Medulla oblongata (tissue), 1 donor: Measurements from ENCODE around the gene NMT2.
A peak's percentile ranks its signal among the peaks of the same experiment; 100 is the strongest.

Source experiments
- DNase-seq: peaks from one replicate; pipeline ENCODE4 v3.0.0-alpha.2; 2015; ENCODE audit errors: extremely low spot score

NMT2 gene

DNA sequence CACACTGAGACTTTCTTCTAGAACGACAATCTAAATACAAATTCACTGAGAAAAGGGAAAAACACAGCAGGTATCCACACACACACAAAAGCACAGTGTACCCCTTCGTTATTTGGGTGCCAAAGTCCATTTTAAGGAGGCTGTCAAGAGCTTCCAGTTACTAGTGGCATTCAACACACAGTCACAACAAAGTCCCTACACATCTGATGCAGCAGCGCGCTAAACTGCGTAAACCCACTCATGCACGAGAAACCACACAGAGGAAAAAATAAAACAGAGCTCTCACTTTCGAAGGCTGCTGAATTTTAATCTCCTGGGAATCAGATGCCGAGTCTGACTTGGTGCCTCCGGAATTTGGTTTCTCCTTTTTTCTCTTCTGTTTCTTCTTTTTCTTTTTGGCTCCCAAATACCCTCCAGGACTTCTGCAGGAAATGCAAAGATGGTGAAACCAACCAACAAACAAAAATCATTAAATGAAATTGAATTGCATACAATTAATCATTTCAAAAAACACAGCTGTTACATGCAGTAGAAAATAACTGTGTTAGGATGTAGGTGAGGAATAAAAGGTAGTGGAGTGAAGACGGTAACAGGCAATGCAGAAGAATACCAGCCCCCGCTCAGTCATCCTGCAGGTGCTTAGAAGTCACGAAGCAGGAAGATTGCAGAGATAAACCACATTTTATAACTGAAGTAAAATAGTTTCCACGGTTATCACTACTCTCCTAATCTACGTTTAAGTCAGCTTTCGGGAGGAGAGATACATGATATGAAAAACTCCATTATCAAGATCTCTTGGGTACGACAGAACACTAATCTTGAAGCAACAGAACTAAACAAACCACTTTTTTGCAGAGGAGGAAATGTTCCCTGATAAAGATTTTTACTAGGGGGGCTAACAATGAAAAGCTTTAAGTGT is 27.1 kb downstream of the NMT2 start:
- DNase-seq, result peak; percentile 46

DNA sequence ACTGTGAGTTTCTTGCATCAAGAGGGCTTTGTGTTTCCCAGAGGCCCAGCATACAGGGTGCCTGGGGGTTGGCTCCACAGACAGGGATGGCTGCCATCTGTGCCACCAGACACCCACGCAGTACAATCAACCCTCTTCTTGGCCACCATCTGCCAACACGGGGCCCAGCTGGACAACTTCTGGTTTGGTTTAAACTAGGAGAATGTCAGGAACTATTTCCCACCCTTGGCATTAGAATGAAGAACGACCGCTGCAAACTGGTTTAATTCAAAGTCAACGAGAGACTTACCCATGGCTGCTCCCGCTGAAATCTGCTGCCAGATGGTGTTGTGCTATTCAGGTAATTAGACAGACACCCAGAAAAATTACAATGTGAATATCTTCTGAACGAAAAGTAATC is 27.8 kb downstream of the NMT2 start:
- peak; percentile 24 for DNase-seq

DNA sequence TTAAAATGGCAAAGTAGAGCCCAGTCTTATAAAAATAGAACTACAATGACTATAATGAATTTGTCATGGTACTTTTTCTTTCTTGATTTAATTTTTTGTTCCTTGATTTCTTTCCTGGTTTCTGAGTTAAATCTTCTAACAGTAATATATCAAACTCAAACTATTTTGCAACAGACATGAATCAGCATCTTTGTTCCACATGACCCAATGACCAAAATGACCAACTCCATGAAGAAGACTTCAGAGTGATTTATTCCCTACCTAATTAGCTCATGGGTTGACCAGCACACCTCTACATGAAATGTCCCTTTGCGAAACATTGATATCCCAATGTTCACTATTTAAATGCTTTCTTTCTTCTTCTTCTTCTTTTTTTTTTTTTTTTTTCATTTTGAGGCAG is 30.9 kb downstream of the NMT2 start:
- no peak for DNase-seq

- DNase-seq, result no peak
These were observed 31.5 kb downstream of the NMT2 start for GRCh38 chr10:15137036-15137359.

GRCh38 chr10:15136129-15137035 is 32.1 kb downstream of the NMT2 start:
- no peak for DNase-seq

DNA sequence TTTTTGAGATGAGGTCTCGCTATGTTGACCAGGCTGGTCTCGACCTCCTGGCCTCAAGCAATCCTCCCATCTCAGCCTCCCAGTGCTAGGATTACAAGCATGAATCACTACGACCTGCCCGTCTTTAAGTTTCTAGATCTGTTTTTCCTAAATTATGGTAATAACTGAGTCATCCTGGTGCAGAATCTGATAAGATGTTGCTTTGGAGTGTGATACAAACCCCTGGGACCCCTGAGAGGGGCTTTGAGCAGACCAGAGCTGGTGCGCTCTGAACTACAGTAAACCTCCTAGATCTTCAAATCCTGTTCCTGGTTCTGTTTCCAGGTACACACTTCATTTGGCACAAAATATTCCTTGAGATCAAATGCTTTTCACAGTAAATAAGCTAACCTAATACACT is 37.2 kb downstream of the NMT2 start:
- DNase-seq, result no peak

- no peak for DNase-seq
These were observed 43.6 kb downstream of the NMT2 start for GRCh38 chr10:15124908-15125307.

DNA sequence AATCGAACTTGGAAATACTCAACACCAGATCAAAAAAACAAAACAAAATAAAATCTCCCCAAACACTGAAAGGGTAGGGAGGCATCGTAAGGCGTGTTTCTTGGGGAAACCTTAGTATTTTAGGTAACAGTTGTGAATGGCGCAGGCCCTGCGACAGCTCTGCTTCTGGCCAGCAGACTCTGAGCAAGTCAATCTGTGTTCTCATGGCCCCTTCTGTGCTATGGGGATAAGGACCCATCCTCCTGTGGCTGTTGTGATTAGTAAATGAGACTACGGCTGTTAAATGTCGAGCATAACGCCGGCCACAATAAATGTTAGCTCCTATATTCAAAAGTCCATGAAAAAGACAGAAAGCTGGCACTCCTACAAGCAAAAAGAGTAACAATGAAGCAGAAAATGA is 44.3 kb downstream of the NMT2 start:
- DNase-seq, result no peak

GRCh38 chr10:15123749-15124184 is 44.7 kb downstream of the NMT2 start:
- DNase-seq, result no peak

- no peak for DNase-seq
These were observed 45.9 kb downstream of the NMT2 start for GRCh38 chr10:15122477-15123030.

DNA sequence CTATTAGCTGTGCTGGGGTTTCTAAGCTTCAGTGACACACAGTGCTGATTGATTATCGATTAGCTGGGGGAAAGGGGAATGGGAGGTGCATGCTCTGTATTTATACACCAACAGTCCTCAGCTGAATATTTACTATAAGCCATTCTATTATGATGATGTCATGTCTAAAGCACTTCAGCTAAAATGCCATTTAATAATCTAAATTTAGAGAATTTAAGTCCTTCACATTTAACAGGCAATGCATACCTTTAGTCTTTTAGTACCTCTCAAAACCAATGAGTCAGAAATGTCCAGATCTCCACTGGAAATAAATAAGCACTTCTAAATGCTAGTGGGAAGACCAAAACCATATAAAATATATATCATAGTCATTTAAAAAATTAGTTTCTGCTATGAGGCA is 46.8 kb downstream of the NMT2 start:
- DNase-seq, result no peak

DNA sequence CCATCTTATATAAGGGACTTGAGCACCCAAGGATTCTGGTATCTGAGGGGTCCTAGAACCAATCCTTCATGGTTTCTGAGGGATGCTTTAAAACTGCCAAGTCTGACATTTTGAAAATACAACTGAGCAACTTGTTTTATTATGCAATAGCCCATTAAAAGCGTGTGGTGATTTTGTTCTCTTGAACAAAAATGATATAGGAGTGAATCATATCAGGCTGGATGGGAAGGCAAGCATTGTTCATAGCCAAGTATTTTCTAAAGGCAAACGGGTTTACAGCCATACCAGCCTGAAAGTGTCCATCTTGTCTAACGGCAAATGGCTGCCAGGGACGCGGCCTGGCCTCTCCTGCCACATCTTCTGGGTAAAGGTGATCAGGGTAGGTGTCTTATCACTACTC is 48.0 kb downstream of the NMT2 start:
- DNase-seq, result no peak

DNA sequence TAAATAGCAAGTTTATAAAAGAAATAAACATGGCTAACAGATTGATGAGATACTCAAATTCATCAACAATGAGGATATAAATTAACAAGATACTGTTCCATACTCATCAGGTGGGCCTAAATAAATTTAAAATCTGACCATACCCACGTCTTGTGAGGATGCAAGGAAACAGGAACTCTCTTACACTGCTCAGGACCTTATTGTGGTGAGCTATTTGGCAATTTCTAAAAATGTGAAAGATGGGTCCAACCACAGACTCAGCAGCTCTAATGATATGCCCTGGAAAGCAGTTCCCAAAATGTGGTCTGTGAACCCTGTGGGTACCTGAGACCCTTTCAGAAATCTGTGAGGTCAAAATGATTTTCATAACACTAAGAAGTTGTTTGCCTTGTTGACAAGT is 49.9 kb downstream of the NMT2 start:
- DNase-seq, result no peak

GRCh38 chr10:15116225-15116624 is 52.3 kb downstream of the NMT2 start:
- DNase-seq, result no peak

DNA sequence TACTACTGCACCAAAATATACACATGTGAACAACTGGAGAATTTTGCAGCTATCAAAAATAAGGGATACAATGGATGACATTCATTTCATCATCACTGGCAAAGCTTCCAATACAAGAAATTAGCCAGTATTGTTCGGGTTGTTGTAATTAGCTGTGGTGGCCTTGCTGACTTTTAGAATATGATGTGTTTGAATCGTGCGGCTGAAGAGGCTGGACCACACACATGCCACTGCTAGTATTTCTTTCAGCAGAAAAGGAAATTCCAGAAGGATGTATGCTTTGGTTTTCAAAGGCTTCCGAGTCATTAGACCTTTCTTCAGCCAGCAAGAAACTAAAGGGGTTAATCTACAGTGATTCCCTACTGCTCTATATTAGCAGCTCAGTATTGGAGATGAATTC is 54.7 kb downstream of the NMT2 start:
- no peak for DNase-seq

GRCh38 chr10:15112657-15113056 is 55.8 kb downstream of the NMT2 start:
- DNase-seq, result no peak

- peak; percentile 78 for DNase-seq
These were observed 62.0 kb downstream of the NMT2 start for GRCh38 chr10:15106352-15107013.

DNA sequence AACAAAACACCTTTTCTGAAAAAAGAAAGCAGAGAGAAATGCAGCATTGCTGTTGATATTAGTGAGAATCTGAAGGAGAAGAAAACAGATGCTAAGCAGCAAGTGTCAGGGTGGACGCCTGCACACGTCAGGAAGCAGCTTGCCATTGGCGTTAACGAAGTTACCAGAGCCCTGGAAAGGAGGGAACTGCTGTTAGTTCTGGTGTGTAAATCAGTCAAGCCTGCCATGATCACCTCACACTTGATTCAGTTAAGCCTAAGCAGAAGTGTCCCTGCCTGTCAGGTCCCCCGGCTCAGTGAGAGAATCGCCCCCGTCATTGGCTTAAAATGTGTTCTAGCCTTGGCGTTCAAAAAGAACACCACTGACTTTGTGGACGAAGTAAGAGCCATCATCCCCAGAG is 65.0 kb downstream of the NMT2 start:
- DNase-seq, result no peak

DNA sequence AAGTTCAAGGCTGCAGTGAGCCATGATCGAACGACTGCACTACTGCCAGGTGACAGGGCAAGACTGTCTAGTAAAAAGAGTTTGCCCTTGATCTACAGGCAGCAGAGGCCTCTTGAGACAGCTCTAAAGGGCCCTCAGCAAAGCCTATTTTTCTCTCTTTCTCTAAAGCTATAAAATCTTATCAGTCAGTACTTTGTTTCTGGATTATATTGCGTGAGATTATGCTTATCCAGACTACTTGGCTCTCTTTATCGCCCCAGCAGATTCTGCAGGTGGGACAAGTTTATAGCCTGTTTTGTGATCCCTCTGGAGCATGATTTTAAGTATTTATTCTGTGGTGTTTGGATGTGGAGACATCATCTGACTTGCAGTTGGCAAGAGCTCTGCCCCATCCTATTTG is 68.6 kb downstream of the NMT2 start:
- DNase-seq, result no peak

DNA sequence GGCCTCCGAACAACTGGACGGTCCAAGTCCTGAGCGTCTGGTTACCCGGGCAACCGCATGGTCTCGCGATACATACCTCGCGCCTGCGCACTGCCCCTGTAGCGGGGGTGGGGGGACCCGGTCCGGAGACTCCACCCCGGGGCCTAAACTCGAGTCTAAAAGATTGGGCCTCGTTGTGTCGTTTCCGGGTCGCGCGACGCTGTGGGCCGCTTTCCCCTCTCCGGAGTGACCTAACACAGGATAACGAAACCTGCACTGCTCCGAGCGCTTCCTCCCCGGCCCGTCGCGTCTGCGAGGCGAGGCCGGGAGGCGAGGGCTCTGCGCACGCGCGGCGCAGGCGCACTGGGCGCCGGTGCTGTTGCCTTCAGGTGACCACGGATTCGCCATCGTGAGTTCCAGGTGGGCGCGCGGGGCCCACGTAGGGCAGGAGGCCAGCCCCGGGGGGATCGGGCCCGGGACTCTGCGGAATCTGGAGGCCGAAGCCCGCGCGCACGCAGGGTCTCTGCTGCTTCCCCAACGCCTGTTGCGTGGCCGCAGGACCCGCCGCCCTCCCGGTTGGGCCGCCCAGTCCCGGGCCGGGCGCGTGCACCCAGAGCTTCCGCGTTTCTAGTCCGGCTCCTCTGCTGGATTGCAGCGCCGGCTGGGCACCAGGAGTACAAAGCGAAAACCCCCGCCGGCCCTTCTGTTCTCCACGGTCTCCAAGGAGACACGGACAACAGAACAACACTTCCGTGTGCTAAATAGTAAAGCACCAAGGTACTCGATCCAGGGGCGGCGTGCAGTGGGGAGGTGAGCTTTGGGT is 71.3 kb downstream of the NMT2 start, which contains the start of gene RPP38:
Gene RPP38 (plus strand): TSS at position 345 of the 802 bp plus-strand sequence. CDS start 5,960 bp downstream, outside the sequence.
- peak; percentile 97 for DNase-seq

- DNase-seq, result no peak
These were observed 71.9 kb downstream of the NMT2 start for GRCh38 chr10:15096661-15097010.
